Psoas muscle (tissue), 8 donors: ENCODE results near the gene MUC5B. TPM values are rescaled to one million over a fixed set of nuclear protein-coding genes. Genes with fewer than 3 reads are reported as not detected.

Source experiments
- ATAC-seq, 4 donors: fragments of 200-7000 bp; cut with Tn5 transposase; one replicate each; pipeline ENCODE4 v1.9.1; 2020; ENCODE audit warnings: moderate library complexity in 3 of 4, mild to moderate bottlenecking in 2 of 4
- DNase-seq, 2 donors: peaks; one replicate each; pipeline ENCODE4 v3.0.0-alpha.2; 2020
- H3K27ac ChIP-seq: fragments of 200-600 bp; one replicate; pipeline ENCODE4 v1.8.0; 2022
- H3K27me3 ChIP-seq, 3 donors: fragments of 200-600 bp in 1 of 3; one replicate each; pipeline versions ENCODE4 v1.6.1 to v1.8.0; 2013 to 2022; ENCODE audit warnings: low read length in 2 of 3, mild to moderate bottlenecking in 2 of 3, moderate library complexity in 1 of 3; ENCODE audit not compliant: insufficient read depth in 3 of 3
- H3K36me3 ChIP-seq, 2 donors: fragments of 200-600 bp in 1 of 2; one replicate each; pipeline versions ENCODE4 v1.6.1 to v1.8.0; 2013 to 2022; ENCODE audit warnings: low read depth in 1 of 2, mild to moderate bottlenecking in 1 of 2, moderate library complexity in 1 of 2; ENCODE audit not compliant: insufficient read depth in 1 of 2
- H3K4me1 ChIP-seq: fragments of 200-600 bp; one replicate; pipeline ENCODE4 v1.8.0; 2022
- H3K4me3 ChIP-seq: fragments of 200-600 bp; one replicate; pipeline ENCODE4 v1.8.0; 2022; ENCODE audit warnings: mild to moderate bottlenecking
- H3K9me3 ChIP-seq: fragments of 200-600 bp; one replicate; pipeline ENCODE4 v1.8.0; 2022
- WGBS, 3 donors: extraction: QIAGEN DNeasy Blood & Tissue Kit; methylation state at CpG; one replicate each; pipeline versions ENCODE4 v1.1.6 to v1.1.7; 2013; 5-methylcytosine and 5-hydroxymethylcytosine counted together
- intact Hi-C, 2 donors: fragments of 100-400 bp; cut with DNase I; formaldehyde crosslinking; loops; one replicate each; pipeline versions ENCODE4 v1.11.0 to v1.14.2; 2022
- polyA plus RNA-seq, 3 donors: library from polyadenylated mRNA; stranded (reverse); fragments of 200-250 nt; gene quantifications; one replicate each; pipeline ENCODE4 v1.2.3, GENCODE V29; 2013
- total RNA-seq, 4 donors: library from RNA; stranded (reverse); fragmentation: NEBNext Ultra II Directional in 2 of 4; extraction: Animal tissue kit (Norgen Biotek cat#: 25700) in 2 of 4; gene quantifications; one replicate each; pipeline versions ENCODE4 v1.2.1 to v1.2.4, GENCODE V29; 2021 to 2023
- TF ChIP-seq, protein P1 (sequence below): fragments of 200-600 bp; IDR thresholded peaks from one replicate; pipeline ENCODE4 v1.8.0; 2022; ENCODE audit warnings: antibody characterized with exemption
- donor health status: healthy with polysubstance abuse.
- donor health status: DM: no; HTN: no; CAD: no; lungs with moderate emphysema.
- donor health status: Bipolar disorder and iron deficiency.
- donor health status: healthy.
- donor health status: DM: yes; HTN: yes; CAD: no.
- donor health status: DM: no; HTN: no; CAD: no.
- donor health status: DM: no; HTN: no; CAD: no.
- donor health status: DM: yes; HTN: yes; CAD: no.

MUC5B gene
- total and polyA plus RNA-seq, 7 donors: under 0.01 to 0.41 (median 0.11) TPM; not detected in 3

DNA sequence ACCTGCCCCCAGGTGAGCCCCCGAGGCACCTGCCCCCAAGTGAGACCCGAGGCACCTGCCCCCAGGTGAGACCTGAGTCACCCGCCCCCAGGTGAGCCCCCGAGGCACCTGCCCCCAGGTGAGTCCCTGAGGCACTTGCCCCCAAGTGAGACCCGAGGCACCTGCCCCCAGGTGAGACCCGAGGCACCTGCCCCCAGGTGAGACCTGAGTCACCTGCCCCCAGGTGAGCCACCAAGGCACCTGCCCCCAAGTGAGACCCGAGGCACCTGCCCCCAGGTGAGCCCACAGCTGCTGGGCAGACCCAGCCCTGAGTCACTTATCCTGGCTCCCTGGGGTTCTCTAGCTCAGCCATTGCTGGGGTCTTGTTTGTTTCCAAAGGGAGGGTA lies 36.2 kb downstream of the MUC5B start:
- no peak for ATAC-seq

DNA sequence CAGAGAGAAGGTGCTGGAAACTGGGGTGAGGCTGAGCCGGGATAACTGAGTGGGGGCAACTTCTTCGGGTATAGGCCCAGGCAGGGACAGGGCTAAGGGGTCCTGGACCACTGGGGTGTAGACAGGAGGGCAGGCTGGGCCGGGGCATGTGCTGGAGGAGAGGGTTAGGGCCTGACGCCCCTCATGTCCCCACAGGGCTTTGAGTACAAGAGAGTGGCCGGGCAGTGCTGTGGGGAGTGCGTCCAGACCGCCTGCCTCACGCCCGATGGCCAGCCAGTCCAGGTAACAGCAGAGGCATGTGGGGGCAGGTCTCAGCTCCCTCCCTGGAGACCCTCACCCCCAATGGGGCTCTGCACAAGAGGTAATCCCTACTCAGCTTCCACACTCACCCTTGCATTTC lies 36.7 kb downstream of the MUC5B start:
- no peak overlapping the region for H3K4me3 ChIP-seq
- H3K36me3 ChIP-seq: no peaks in the 10 kb centered on the region
- 80 to 85% (median 81%) methylated on average over 7 to 9 of the region's 9 CpGs for WGBS, 3 donors
- H3K4me1 ChIP-seq: peaks cover 14% of the 10 kb centered on the region
- intact Hi-C loops: no loop called here
- no peaks in the 10 kb centered on the region for H3K27me3 ChIP-seq
- no peak for DNase-seq
- H3K9me3 ChIP-seq: no peaks in the 10 kb centered on the region
- TF ChIP-seq, protein P1, sequence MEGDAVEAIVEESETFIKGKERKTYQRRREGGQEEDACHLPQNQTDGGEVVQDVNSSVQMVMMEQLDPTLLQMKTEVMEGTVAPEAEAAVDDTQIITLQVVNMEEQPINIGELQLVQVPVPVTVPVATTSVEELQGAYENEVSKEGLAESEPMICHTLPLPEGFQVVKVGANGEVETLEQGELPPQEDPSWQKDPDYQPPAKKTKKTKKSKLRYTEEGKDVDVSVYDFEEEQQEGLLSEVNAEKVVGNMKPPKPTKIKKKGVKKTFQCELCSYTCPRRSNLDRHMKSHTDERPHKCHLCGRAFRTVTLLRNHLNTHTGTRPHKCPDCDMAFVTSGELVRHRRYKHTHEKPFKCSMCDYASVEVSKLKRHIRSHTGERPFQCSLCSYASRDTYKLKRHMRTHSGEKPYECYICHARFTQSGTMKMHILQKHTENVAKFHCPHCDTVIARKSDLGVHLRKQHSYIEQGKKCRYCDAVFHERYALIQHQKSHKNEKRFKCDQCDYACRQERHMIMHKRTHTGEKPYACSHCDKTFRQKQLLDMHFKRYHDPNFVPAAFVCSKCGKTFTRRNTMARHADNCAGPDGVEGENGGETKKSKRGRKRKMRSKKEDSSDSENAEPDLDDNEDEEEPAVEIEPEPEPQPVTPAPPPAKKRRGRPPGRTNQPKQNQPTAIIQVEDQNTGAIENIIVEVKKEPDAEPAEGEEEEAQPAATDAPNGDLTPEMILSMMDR: no peak
- no peak for ATAC-seq
- no peak overlapping the region for H3K27ac ChIP-seq

More for the DNA sequence above, 36.2 kb downstream of the MUC5B start:
- TF ChIP-seq, protein P1: no peak
- WGBS, 3 donors: 78 to 83% (median 82%) methylated on average over 5 to 7 of the region's 7 CpGs
- H3K4me1 ChIP-seq: peaks cover 14% of the 10 kb centered on the region
- no peak overlapping the region for H3K4me3 ChIP-seq
- no peak for DNase-seq
- H3K36me3 ChIP-seq: no peaks in the 10 kb centered on the region
- intact Hi-C loops: no loop called here
- H3K27ac ChIP-seq: no peak overlapping the region
- H3K9me3 ChIP-seq: no peaks in the 10 kb centered on the region
- no peaks in the 10 kb centered on the region for H3K27me3 ChIP-seq

DNA sequence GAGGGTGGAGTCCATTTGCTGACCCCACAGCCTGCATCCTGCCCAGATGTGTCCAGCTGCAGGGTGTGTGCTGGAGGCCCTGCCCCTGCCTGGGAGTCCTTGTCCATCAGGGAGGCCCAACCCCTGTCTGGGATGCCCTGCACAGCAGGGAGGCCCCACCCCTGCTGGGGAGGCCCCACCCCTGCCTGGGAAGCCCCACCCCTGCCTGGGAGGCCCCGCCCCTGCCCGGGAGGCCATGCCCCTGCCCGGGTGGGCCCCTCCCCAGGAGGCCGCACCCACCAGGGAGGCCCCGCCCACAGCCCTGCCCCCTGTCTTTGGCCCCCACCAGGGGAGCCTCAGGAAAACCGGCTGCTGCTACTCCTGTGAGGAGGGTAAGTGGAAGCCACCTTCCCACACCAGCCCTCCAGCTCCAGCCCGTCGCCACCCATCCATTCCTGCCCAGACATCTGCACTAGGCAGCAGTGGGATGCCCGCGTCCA lies 37.2 kb downstream of the MUC5B start:
- no peak overlapping the region for H3K4me3 ChIP-seq
- DNase-seq (peak in 1 of 2 donors; percentile 67), ATAC-seq (peak in 3 of 4 donors; percentile 29 to 55 (median 52))
- TF ChIP-seq, protein P1: no peak
- no peaks in the 10 kb centered on the region for H3K27me3 ChIP-seq
- intact Hi-C loops: no loop called here
- 62 to 71% (median 70%) methylated on average over 6 to 10 of the region's 10 CpGs for WGBS, 3 donors
- H3K27ac ChIP-seq: no peak overlapping the region
- peaks cover 14% of the 10 kb centered on the region for H3K4me1 ChIP-seq
- no peaks in the 10 kb centered on the region for H3K9me3 ChIP-seq
- H3K36me3 ChIP-seq: no peaks in the 10 kb centered on the region

GRCh38 chr11:1260620-1261019 lies 37.8 kb downstream of the MUC5B start:
- no peak for DNase-seq

More at GRCh38 chr11:1260620-1261019, 37.8 kb downstream of the MUC5B start:
- no peak for ATAC-seq
- Histone ChIP-seq H3K9me3 (no peaks in the 10 kb centered on the region), H3K4me1 (peaks cover 14% of the 10 kb centered on the region), H3K27ac (no peak overlapping the region), H3K27me3 (no peaks in the 10 kb centered on the region), H3K36me3 (no peaks in the 10 kb centered on the region), H3K4me3 (no peak overlapping the region)
- TF ChIP-seq, protein P1: no peak
- intact Hi-C loops: no loop called here
- 79 to 88% (median 82%) methylated on average over 16 to 17 of the region's 17 CpGs for WGBS, 3 donors
